Measurements from ENCODE around the gene HOXD13. TPM values are rescaled to one million over a fixed set of nuclear protein-coding genes. Genes with fewer than 3 reads are reported as not detected.

The HOXD13 gene
- total and polyA plus RNA-seq, 2 of the 13 experiments (the other 11 are each of a cell fraction or from before 2014, with no cell fraction given), result not detected

DNA sequence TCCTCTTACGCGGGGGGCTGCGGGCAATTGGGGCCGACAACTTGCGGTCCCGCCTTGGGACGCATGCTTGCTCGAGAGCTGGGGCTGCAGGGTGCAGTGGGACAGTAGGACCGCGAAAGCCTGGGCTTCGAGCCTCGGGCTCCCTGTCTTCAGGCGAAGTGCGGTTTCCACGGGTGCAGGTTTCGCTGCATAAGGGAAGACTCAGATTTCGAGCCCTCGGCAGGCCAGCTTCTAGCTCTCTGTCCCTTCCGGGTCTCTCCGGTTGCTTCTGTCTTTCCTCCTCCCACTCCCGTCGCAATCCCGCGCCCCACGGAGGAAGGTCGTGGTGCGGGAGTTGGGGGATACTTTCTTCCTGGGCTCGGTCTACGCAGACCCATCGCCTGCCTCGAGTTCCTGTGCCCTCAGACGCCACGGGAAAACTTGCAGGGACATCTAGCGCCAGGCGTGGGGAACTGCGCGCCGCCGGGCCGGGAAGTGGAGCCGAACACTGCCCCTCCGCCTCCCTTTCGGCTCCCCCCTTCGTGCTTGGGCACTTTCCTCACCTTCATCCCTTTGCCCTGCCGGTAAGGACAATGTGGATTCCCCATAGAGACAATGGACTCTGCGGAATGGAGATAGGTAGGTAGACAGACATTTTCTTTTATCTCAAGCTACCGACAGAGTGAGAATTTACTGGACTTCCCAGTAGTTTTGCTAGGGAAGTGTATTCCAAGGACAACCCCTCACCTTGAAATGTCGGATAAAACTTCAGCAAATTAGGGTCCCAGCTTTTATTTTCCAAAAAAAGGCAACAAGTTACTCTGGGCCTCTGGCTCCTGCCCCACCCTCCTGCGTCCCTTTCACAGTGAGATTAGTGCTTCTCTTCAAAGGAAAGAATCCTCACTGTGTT is 4.2 kb upstream of the HOXD13 start (continued):
- TF ChIP-seq, protein P1, sequence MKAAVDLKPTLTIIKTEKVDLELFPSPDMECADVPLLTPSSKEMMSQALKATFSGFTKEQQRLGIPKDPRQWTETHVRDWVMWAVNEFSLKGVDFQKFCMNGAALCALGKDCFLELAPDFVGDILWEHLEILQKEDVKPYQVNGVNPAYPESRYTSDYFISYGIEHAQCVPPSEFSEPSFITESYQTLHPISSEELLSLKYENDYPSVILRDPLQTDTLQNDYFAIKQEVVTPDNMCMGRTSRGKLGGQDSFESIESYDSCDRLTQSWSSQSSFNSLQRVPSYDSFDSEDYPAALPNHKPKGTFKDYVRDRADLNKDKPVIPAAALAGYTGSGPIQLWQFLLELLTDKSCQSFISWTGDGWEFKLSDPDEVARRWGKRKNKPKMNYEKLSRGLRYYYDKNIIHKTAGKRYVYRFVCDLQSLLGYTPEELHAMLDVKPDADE (CRISPR knock-in tag; IDR thresholded peaks at IDR 0.05), result no peak
- TF ChIP-seq MZF1 (CRISPR knock-in tag; IDR thresholded peaks at IDR 0.05; ENCODE audit: borderline replicate concordance) (no peak), ZNF510 (CRISPR knock-in tag; IDR thresholded peaks at IDR 0.05; ENCODE audit: low read depth) (no peak), ELF3 (CRISPR knock-in tag; IDR thresholded peaks at IDR 0.05) (peak; percentile 29; the same call in 1 of the 2 replicates), SUZ12 (IDR thresholded peaks at IDR 0.05; ENCODE audit: low read depth, low read length) (no peak), RXRA (CRISPR knock-in tag; IDR thresholded peaks at IDR 0.05) (peak; percentile 58; the same call in 1 of the 2 replicates), IRX3 (CRISPR knock-in tag; IDR thresholded peaks at IDR 0.05; ENCODE audit: borderline replicate concordance, low read depth) (peak; percentile 75; the same call in 1 of the 2 replicates), ZNF124 (CRISPR knock-in tag; IDR thresholded peaks at IDR 0.05) (0 out of 2 replicates have a peak, but pooled peaks have one; percentile 47), ZNF569 (CRISPR knock-in tag; IDR thresholded peaks at IDR 0.05; ENCODE audit: borderline replicate concordance) (no peak), RARA (CRISPR knock-in tag; IDR thresholded peaks at IDR 0.05) (no peak), HNRNPK (IDR thresholded peaks at IDR 0.05; ENCODE audit: low read depth, low read length, poor library complexity, severe bottlenecking) (no peak), NCOR1 (IDR thresholded peaks at IDR 0.05; ENCODE audit: borderline replicate concordance, low read length) (no peak), MEIS2 (CRISPR knock-in tag; IDR thresholded peaks at IDR 0.05) (peak; percentile 63; the same call in 1 of the 2 replicates), MXI1 (IDR thresholded peaks at IDR 0.05; ENCODE audit: borderline replicate concordance, low read depth, low read length) (0 out of 3 replicates have a peak, but pooled peaks have one; percentile 23), FOXK2 (IDR thresholded peaks at IDR 0.05) (no peak), MIER3 (CRISPR knock-in tag; IDR thresholded peaks at IDR 0.05; ENCODE audit: borderline replicate concordance) (peak; percentile 47; the same call in 1 of the 2 replicates), FOSL1 (CRISPR knock-in tag; IDR thresholded peaks at IDR 0.05; ENCODE audit: borderline replicate concordance) (no peak), CEBPB (IDR thresholded peaks at IDR 0.05; ENCODE audit: borderline replicate concordance, low read depth, low read length) (no peak), ZSCAN9 (CRISPR knock-in tag; IDR thresholded peaks at IDR 0.05; ENCODE audit: borderline replicate concordance) (no peak), IRF2 (CRISPR knock-in tag; IDR thresholded peaks at IDR 0.05) (no peak)
- TF ChIP-seq, protein P2, sequence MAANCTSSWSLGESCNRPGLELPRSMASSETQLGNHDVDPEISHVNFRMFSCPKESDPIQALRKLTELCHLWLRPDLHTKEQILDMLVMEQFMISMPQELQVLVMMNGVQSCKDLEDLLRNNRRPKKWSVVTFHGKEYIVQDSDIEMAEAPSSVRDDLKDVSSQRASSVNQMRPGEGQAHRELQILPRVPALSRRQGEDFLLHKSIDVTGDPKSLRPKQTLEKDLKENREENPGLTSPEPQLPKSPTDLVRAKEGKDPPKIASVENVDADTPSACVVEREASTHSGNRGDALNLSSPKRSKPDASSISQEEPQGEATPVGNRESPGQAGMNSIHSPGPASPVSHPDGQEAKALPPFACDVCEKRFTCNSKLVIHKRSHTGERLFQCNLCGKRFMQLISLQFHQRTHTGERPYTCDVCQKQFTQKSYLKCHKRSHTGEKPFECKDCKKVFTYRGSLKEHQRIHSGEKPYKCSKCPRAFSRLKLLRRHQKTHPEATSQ (CRISPR knock-in tag; IDR thresholded peaks at IDR 0.05; ENCODE audit: borderline replicate concordance), result no peak
- TF ChIP-seq, protein P3, sequence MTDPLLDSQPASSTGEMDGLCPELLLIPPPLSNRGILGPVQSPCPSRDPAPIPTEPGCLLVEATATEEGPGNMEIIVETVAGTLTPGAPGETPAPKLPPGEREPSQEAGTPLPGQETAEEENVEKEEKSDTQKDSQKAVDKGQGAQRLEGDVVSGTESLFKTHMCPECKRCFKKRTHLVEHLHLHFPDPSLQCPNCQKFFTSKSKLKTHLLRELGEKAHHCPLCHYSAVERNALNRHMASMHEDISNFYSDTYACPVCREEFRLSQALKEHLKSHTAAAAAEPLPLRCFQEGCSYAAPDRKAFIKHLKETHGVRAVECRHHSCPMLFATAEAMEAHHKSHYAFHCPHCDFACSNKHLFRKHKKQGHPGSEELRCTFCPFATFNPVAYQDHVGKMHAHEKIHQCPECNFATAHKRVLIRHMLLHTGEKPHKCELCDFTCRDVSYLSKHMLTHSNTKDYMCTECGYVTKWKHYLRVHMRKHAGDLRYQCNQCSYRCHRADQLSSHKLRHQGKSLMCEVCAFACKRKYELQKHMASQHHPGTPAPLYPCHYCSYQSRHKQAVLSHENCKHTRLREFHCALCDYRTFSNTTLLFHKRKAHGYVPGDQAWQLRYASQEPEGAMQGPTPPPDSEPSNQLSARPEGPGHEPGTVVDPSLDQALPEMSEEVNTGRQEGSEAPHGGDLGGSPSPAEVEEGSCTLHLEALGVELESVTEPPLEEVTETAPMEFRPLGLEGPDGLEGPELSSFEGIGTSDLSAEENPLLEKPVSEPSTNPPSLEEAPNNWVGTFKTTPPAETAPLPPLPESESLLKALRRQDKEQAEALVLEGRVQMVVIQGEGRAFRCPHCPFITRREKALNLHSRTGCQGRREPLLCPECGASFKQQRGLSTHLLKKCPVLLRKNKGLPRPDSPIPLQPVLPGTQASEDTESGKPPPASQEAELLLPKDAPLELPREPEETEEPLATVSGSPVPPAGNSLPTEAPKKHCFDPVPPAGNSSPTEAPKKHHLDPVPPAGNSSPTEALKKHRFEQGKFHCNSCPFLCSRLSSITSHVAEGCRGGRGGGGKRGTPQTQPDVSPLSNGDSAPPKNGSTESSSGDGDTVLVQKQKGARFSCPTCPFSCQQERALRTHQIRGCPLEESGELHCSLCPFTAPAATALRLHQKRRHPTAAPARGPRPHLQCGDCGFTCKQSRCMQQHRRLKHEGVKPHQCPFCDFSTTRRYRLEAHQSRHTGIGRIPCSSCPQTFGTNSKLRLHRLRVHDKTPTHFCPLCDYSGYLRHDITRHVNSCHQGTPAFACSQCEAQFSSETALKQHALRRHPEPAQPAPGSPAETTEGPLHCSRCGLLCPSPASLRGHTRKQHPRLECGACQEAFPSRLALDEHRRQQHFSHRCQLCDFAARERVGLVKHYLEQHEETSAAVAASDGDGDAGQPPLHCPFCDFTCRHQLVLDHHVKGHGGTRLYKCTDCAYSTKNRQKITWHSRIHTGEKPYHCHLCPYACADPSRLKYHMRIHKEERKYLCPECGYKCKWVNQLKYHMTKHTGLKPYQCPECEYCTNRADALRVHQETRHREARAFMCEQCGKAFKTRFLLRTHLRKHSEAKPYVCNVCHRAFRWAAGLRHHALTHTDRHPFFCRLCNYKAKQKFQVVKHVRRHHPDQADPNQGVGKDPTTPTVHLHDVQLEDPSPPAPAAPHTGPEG (CRISPR knock-in tag; IDR thresholded peaks at IDR 0.05), result 0 out of 2 replicates have a peak, but pooled peaks have one; percentile 54

Measured in HepG2 (cell line).